Measurements from ENCODE around the gene RPL13A. TPM values are rescaled to one million over a fixed set of nuclear protein-coding genes. Genes with fewer than 3 reads are reported as not detected.

The RPL13A gene
- total RNA-seq, 1 donor from 2014 or later, result 2,053 TPM

DNA sequence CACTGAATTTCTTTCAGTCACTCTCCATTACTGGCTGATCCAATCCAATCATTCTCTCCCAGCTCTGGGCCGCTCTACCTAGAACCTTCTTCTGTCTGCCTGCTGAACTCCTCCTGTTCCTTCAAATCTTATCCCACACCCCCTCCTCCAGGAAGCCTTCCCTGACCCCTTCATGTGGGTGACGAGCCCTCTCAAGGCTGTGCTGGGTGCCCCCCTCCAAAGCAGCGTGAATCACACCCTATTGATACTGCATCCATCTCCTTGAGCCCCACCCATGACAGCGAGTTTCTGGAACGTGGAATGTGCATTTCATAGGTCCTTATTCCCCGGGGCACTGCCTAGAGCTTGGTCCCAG, 39.0 kb upstream of the RPL13A start:
- H3K4me1 Mint-ChIP-seq, result peaks cover 23% of the 10 kb centered on the region
- Histone ChIP-seq H3K4me3 (no peak overlapping the region), H3K27me3 (no peaks in the 10 kb centered on the region), H2AFZ (replicated peaks) (no peak overlapping the region), H3K79me2 (ENCODE audit: low read depth) (peaks cover 26% of the 10 kb centered on the region), H4K20me1 (ENCODE audit: low read depth) (peaks cover 5% of the 10 kb centered on the region), H3K4me1 (peaks cover 5% of the 10 kb centered on the region), H3K4me2 (no peak overlapping the region), H3K9ac (no peak overlapping the region), H3K9me3 (ENCODE audit: low read depth) (no peaks in the 10 kb centered on the region), H3F3A (ENCODE audit: low read depth) (peaks cover 49% of the 10 kb centered on the region), H3K27ac (no peak overlapping the region), H3K36me3 (no peaks in the 10 kb centered on the region)
- no peaks in the 10 kb centered on the region for H3K9me3 Mint-ChIP-seq
- no peak overlapping the region for H3K27ac Mint-ChIP-seq
- DNase-seq (ENCODE audit: low spot score), result no peak
- H3K4me3 Mint-ChIP-seq, result peak overlapping the region; percentile 52
- H3K27me3 Mint-ChIP-seq (ENCODE audit: insufficient read depth, low read depth), result peaks cover 16% of the 10 kb centered on the region
- H3K36me3 Mint-ChIP-seq, result peaks cover 12% of the 10 kb centered on the region
- TF ChIP-seq, protein P1, sequence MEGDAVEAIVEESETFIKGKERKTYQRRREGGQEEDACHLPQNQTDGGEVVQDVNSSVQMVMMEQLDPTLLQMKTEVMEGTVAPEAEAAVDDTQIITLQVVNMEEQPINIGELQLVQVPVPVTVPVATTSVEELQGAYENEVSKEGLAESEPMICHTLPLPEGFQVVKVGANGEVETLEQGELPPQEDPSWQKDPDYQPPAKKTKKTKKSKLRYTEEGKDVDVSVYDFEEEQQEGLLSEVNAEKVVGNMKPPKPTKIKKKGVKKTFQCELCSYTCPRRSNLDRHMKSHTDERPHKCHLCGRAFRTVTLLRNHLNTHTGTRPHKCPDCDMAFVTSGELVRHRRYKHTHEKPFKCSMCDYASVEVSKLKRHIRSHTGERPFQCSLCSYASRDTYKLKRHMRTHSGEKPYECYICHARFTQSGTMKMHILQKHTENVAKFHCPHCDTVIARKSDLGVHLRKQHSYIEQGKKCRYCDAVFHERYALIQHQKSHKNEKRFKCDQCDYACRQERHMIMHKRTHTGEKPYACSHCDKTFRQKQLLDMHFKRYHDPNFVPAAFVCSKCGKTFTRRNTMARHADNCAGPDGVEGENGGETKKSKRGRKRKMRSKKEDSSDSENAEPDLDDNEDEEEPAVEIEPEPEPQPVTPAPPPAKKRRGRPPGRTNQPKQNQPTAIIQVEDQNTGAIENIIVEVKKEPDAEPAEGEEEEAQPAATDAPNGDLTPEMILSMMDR (IDR thresholded peaks at IDR 0.05), result no peak
- no peak for TF ChIP-seq EZH2 (IDR thresholded peaks at IDR 0.05)
- TF ChIP-seq EZH2phosphoT487 (IDR thresholded peaks at IDR 0.05), result no peak

GRCh38 chr19:49450405-49450804, 37.0 kb upstream of the RPL13A start:
- peak overlapping the region; percentile 89 for H3K4me3 ChIP-seq
- peaks cover 11% of the 10 kb centered on the region for H3K4me1 ChIP-seq
- DNase-seq (ENCODE audit: low spot score), result no peak
- H3K4me2 ChIP-seq, result peak overlapping the region; percentile 92
- Mint-ChIP-seq H3K4me1 (peaks cover 26% of the 10 kb centered on the region), H3K9me3 (no peaks in the 10 kb centered on the region), H3K36me3 (peaks cover 12% of the 10 kb centered on the region), H3K4me3 (peak overlapping the region; percentile 97), H3K27ac (no peak overlapping the region), H3K27me3 (ENCODE audit: insufficient read depth, low read depth) (peaks cover 9% of the 10 kb centered on the region)
- H3K36me3 ChIP-seq, result no peaks in the 10 kb centered on the region
- H2AFZ ChIP-seq (replicated peaks), result no peak overlapping the region
- H3F3A ChIP-seq (ENCODE audit: low read depth), result peaks cover 47% of the 10 kb centered on the region
- no peak overlapping the region for H3K9ac ChIP-seq
- peaks cover 5% of the 10 kb centered on the region for H4K20me1 ChIP-seq (ENCODE audit: low read depth)
- peaks cover 42% of the 10 kb centered on the region for H3K79me2 ChIP-seq (ENCODE audit: low read depth)
- H3K9me3 ChIP-seq (ENCODE audit: low read depth), result no peaks in the 10 kb centered on the region
- no peaks in the 10 kb centered on the region for H3K27me3 ChIP-seq
- no peak overlapping the region for H3K27ac ChIP-seq
- no peak for TF ChIP-seq EZH2 (IDR thresholded peaks at IDR 0.05)

GRCh38 chr19:49451430-49452181, 35.8 kb upstream of the RPL13A start, which contains the start of gene PIH1D1:
Gene PIH1D1, minus strand, starts transcription at chr19:49451814. Its CDS starts 240 bp downstream, at chr19:49451574.
- Histone ChIP-seq H3K27me3 (no peaks in the 10 kb centered on the region), H3K9ac (peak within 1 kb of the TSS; percentile 84), H3K4me3 (peak within 1 kb of the TSS; percentile 89), H3K4me2 (peak within 1 kb of the TSS; percentile 92), H2AFZ (replicated peaks) (peak within 1 kb of the TSS; percentile 55), H3K79me2 (ENCODE audit: low read depth) (peaks cover 42% of the 10 kb centered on the region), H3F3A (ENCODE audit: low read depth) (peaks cover 42% of the 10 kb centered on the region), H3K9me3 (ENCODE audit: low read depth) (no peaks in the 10 kb centered on the region), H4K20me1 (ENCODE audit: low read depth) (peaks cover 5% of the 10 kb centered on the region), H3K27ac (peak within 1 kb of the TSS; percentile 74), H3K4me1 (peaks cover 11% of the 10 kb centered on the region), H3K36me3 (no peaks in the 10 kb centered on the region)
- peaks cover 12% of the 10 kb centered on the region for H3K36me3 Mint-ChIP-seq
- H3K27me3 Mint-ChIP-seq (ENCODE audit: insufficient read depth, low read depth), result peaks cover 9% of the 10 kb centered on the region
- H3K27ac Mint-ChIP-seq, result peak within 1 kb of the TSS; percentile 65
- TF ChIP-seq EZH2phosphoT487 (IDR thresholded peaks at IDR 0.05) (no peak), EZH2 (IDR thresholded peaks at IDR 0.05) (no peak)
- TF ChIP-seq, protein P1 (IDR thresholded peaks at IDR 0.05), result no peak
- H3K4me3 Mint-ChIP-seq, result peak within 1 kb of the TSS; percentile 97
- H3K4me1 Mint-ChIP-seq, result peaks cover 26% of the 10 kb centered on the region
- peak; percentile 98 for DNase-seq (ENCODE audit: low spot score)
- H3K9me3 Mint-ChIP-seq, result no peaks in the 10 kb centered on the region
